Gastroesophageal sphincter (tissue), 4 donors: ENCODE measurements around the gene PIAS1. TPM values are rescaled to one million over a fixed set of nuclear protein-coding genes. Genes with fewer than 3 reads are reported as not detected.

ENCODE experiments used
- ATAC-seq: fragments of 150-250 bp; one replicate; pipeline ENCODE4 v1.9.1; 2016; ENCODE audit warnings: mild to moderate bottlenecking, moderate library complexity
- H3K27ac ChIP-seq, 4 donors: fragments of 200-600 bp; sonication (generic) in 3 of 4; 1 replicate in 3 of 4; 2 replicates in 1 of 4; pipeline ENCODE4 v1.5.1; 2016 to 2019
- H3K27me3 ChIP-seq: fragments of 200-600 bp; sonication (generic); one replicate; pipeline ENCODE4 v1.5.1; 2019
- H3K36me3 ChIP-seq, 2 donors: fragments of 200-600 bp; sonication (generic); one replicate each; pipeline ENCODE4 v1.5.1; 2019; ENCODE audit warnings: control low read depth in 1 of 2
- H3K4me1 ChIP-seq, 3 donors: fragments of 200-600 bp; sonication (generic); 1 replicate in 2 of 3; 2 replicates in 1 of 3; pipeline ENCODE4 v1.5.1; 2016 to 2019; ENCODE audit warnings: control low read depth in 2 of 3
- H3K4me3 ChIP-seq, 2 donors: fragments of 200-600 bp; sonication (generic); one replicate each; pipeline ENCODE4 v1.5.1; 2019; ENCODE audit warnings: mild to moderate bottlenecking in 1 of 2, moderate library complexity in 1 of 2
- H3K9me3 ChIP-seq, 3 donors: fragments of 200-600 bp; sonication (generic); one replicate each; pipeline ENCODE4 v1.5.1; 2017 to 2019; ENCODE audit warnings: control low read depth in 2 of 3
- EP300 ChIP-seq: sonication (generic); formaldehyde crosslinking; IDR thresholded peaks from one replicate; pipeline ENCODE4 v1.6.1; 2017; ENCODE audit warnings: antibody characterized with exemption, mild to moderate bottlenecking
- POLR2A ChIP-seq, 2 donors: fragments of 450-650 bp; IDR thresholded peaks; one replicate each; pipeline ENCODE4 v1.6.1; 2017; ENCODE audit warnings: antibody characterized with exemption in 2 of 2, mild to moderate bottlenecking in 2 of 2, moderate library complexity in 1 of 2
- POLR2AphosphoS5 ChIP-seq: sonication (generic); formaldehyde crosslinking; IDR thresholded peaks from one replicate; pipeline ENCODE4 v1.6.1; 2017; ENCODE audit warnings: antibody characterized with exemption
- WGBS, 2 donors: methylation state at CpG; one replicate each; pipeline ENCODE4 v1.1.5; 2018; ENCODE audit warnings: low coverage in 1 of 2; 5-methylcytosine and 5-hydroxymethylcytosine counted together
- total RNA-seq, 4 donors: library from RNA; depleted of rRNA; stranded (reverse); fragments of >200 nt; gene quantifications; one replicate each; pipeline ENCODE4 v1.1.0, GENCODE V29; 2016
- TF ChIP-seq, protein P1 (sequence below), 4 experiments: fragments of 200-600 bp in 2 of 4; fragments of 450-650 bp in 2 of 4; sonication (generic) in 1 of 4; IDR thresholded peaks; one replicate each; pipeline ENCODE4 v1.5.1; 2017 to 2019; ENCODE audit warnings: antibody characterized with exemption in 4 of 4, mild to moderate bottlenecking in 2 of 4, moderate library complexity in 2 of 4

PIAS1 gene
- total RNA-seq, 4 donors from 2014 or later = 26.6 to 101 (median 48.9) TPM

DNA sequence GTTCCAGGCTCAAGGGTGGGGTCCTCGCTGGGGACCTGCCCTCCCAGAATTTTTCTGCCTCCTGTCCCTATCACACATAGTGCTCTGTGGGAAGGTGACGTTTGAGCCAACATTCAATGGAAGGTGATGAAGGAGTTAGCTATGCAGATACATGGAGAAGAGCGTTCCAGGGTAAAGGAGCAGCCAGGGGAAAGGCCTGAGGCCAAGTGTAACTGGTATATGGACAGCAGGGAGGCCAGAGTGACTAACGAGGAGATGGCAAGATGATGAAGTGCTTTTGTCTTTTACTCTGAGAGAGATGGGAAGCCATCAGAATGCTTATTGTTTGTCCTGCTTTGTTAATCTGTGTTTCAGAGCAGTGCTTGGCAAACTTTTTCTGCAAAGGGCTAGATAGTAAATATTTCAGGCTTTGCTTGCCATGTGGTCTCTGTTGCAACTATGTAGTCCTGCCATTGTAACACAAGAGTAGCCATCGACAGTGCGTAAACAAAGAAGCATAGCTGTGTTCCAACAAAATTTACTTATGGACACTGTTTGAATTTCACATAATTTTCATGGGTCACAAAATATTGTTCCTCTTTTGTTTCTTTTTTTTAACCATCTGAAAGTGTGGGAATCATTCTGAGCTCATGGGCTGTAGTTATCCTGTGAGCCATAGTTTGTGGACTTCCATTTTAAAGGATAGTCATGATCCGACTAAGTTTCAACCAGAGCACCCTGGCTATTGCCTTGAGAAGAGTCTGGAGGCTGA is 25.8 kb upstream of the PIAS1 start:
- TF ChIP-seq POLR2AphosphoS5 (no peak), POLR2A (IDR thresholded peaks at IDR 0.05) (no peak), EP300 (no peak)
- TF ChIP-seq, protein P1, sequence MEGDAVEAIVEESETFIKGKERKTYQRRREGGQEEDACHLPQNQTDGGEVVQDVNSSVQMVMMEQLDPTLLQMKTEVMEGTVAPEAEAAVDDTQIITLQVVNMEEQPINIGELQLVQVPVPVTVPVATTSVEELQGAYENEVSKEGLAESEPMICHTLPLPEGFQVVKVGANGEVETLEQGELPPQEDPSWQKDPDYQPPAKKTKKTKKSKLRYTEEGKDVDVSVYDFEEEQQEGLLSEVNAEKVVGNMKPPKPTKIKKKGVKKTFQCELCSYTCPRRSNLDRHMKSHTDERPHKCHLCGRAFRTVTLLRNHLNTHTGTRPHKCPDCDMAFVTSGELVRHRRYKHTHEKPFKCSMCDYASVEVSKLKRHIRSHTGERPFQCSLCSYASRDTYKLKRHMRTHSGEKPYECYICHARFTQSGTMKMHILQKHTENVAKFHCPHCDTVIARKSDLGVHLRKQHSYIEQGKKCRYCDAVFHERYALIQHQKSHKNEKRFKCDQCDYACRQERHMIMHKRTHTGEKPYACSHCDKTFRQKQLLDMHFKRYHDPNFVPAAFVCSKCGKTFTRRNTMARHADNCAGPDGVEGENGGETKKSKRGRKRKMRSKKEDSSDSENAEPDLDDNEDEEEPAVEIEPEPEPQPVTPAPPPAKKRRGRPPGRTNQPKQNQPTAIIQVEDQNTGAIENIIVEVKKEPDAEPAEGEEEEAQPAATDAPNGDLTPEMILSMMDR (IDR thresholded peaks at IDR 0.05) = no peak
- H3K27ac ChIP-seq = no peak overlapping the region
- no peaks in the 10 kb centered on the region for H3K27me3 ChIP-seq
- no peak overlapping the region for H3K4me3 ChIP-seq
- ATAC-seq = no peak
- no peaks in the 10 kb centered on the region for H3K36me3 ChIP-seq
- H3K4me1 ChIP-seq = no peaks in the 10 kb centered on the region
- H3K9me3 ChIP-seq = no peaks in the 10 kb centered on the region
- WGBS, 2 donors = 83 to 88% methylated on average over 3 to 6 of the region's 7 CpGs

DNA sequence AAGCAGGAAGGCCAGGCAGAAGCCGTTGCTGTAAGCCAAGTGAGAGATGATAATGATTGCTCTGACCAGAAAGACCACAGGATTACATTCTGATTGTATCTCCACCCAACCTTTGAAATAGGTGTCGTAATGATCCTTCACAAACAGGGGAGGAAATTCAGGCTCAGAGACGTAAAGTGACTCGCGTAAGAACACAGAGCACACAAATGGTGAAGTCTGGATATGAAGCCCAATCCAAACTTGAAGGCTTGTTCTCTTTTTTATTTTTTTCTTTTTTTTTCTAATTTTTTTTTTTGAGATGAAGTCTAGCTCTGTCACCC is 25.3 kb upstream of the PIAS1 start:
- Histone ChIP-seq H3K27ac (no peak overlapping the region), H3K4me1 (no peaks in the 10 kb centered on the region), H3K27me3 (no peaks in the 10 kb centered on the region), H3K4me3 (no peak overlapping the region), H3K9me3 (no peaks in the 10 kb centered on the region), H3K36me3 (no peaks in the 10 kb centered on the region)
- WGBS, 2 donors = 94 to 95% methylated on average over 2 to 5 of the region's 5 CpGs
- no peak for ATAC-seq
- TF ChIP-seq POLR2AphosphoS5 (no peak), EP300 (no peak), POLR2A (IDR thresholded peaks at IDR 0.05) (no peak)
- TF ChIP-seq, protein P1 (IDR thresholded peaks at IDR 0.05) = no peak

- TF ChIP-seq EP300 (no peak), POLR2AphosphoS5 (no peak), POLR2A (IDR thresholded peaks at IDR 0.05) (no peak)
- TF ChIP-seq, protein P1 (IDR thresholded peaks at IDR 0.05) = no peak
- no peaks in the 10 kb centered on the region for H3K4me1 ChIP-seq
- ATAC-seq = no peak
- no peak overlapping the region for H3K27ac ChIP-seq
- H3K9me3 ChIP-seq = no peaks in the 10 kb centered on the region
- H3K36me3 ChIP-seq = no peaks in the 10 kb centered on the region
- no peaks in the 10 kb centered on the region for H3K27me3 ChIP-seq
- H3K4me3 ChIP-seq = no peak overlapping the region
These were observed 24.2 kb upstream of the PIAS1 start for GRCh38 chr15:68029959-68030358.

DNA sequence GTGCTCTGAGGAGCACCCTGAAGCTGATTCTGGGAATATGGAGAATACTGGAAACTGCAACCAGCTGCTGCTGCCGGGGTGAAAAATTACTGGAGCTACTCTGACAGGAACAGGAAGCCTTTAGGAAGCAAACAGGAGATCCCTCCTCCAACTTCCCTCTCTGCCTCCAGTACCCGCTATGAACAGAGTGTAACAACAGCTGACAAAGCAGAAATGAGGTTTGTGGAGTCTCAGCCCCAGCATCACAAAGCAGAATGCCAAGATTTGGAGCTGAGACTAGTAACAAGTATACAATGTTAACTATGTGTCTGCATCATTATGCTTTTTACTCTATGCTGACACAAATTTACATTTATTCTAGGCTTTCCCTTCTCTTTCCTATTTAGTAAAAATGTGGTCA is 22.7 kb upstream of the PIAS1 start:
- WGBS, 2 donors = 45% methylated on average over 2 of the region's 2 CpGs; no CpG with 5 or more reads in 1 of the 2 donors
- no peaks in the 10 kb centered on the region for H3K36me3 ChIP-seq
- H3K4me3 ChIP-seq = no peak overlapping the region
- no peak overlapping the region for H3K27ac ChIP-seq
- TF ChIP-seq POLR2A (IDR thresholded peaks at IDR 0.05) = no peak
- no peak for TF ChIP-seq EP300
- TF ChIP-seq, protein P1 (IDR thresholded peaks at IDR 0.05) = no peak
- no peak for TF ChIP-seq POLR2AphosphoS5
- no peaks in the 10 kb centered on the region for H3K27me3 ChIP-seq
- H3K4me1 ChIP-seq = no peaks in the 10 kb centered on the region
- H3K9me3 ChIP-seq = no peaks in the 10 kb centered on the region
- ATAC-seq = no peak

GRCh38 chr15:68032672-68033071 is 21.4 kb upstream of the PIAS1 start:
- TF ChIP-seq, protein P1 (IDR thresholded peaks at IDR 0.05) = no peak
- TF ChIP-seq POLR2A (IDR thresholded peaks at IDR 0.05) (no peak), POLR2AphosphoS5 (no peak), EP300 (no peak)

More at GRCh38 chr15:68032672-68033071, 21.4 kb upstream of the PIAS1 start:
- Histone ChIP-seq H3K27ac (no peak overlapping the region), H3K9me3 (peaks cover 0 to 4% (median 0%) of the 10 kb centered on the region in 3 donors), H3K4me3 (no peak overlapping the region), H3K4me1 (no peaks in the 10 kb centered on the region), H3K36me3 (no peaks in the 10 kb centered on the region), H3K27me3 (no peaks in the 10 kb centered on the region)
- WGBS, 2 donors = 50 to 78% methylated on average over 1 of the region's 1 CpG
- ATAC-seq = no peak
